Transverse colon (tissue), 4 donors: ENCODE measurements around the gene SSH3.
A peak's percentile ranks its signal among the peaks of the same experiment; 100 is the strongest.

Source experiments
- CTCF ChIP-seq, 5 experiments: fragments of 200-600 bp in 3 of 5; fragments of 450-650 bp in 2 of 5; sonication (generic) in 3 of 5; IDR thresholded peaks; 1 replicate in 2 of 5; 2 replicates in 3 of 5; pipeline ENCODE4 v1.5.1; 2016 to 2017; ENCODE audit warnings: antibody characterized with exemption in 5 of 5, inconsistent platforms in 3 of 5, mild to moderate bottlenecking in 2 of 5, moderate library complexity in 1 of 5
- EP300 ChIP-seq: sonication (generic); formaldehyde crosslinking; IDR thresholded peaks from one replicate; pipeline ENCODE4 v1.6.1; 2017; ENCODE audit warnings: antibody characterized with exemption, low read depth
- POLR2A ChIP-seq: fragments of 450-650 bp; IDR thresholded peaks from one replicate; pipeline ENCODE4 v1.6.1; 2016; ENCODE audit warnings: antibody characterized with exemption, mild to moderate bottlenecking, moderate library complexity
- POLR2AphosphoS5 ChIP-seq, 3 donors: sonication (generic); formaldehyde crosslinking; IDR thresholded peaks; one replicate each; pipeline ENCODE4 v1.6.1; 2016; ENCODE audit warnings: antibody characterized with exemption in 3 of 3

DNA sequence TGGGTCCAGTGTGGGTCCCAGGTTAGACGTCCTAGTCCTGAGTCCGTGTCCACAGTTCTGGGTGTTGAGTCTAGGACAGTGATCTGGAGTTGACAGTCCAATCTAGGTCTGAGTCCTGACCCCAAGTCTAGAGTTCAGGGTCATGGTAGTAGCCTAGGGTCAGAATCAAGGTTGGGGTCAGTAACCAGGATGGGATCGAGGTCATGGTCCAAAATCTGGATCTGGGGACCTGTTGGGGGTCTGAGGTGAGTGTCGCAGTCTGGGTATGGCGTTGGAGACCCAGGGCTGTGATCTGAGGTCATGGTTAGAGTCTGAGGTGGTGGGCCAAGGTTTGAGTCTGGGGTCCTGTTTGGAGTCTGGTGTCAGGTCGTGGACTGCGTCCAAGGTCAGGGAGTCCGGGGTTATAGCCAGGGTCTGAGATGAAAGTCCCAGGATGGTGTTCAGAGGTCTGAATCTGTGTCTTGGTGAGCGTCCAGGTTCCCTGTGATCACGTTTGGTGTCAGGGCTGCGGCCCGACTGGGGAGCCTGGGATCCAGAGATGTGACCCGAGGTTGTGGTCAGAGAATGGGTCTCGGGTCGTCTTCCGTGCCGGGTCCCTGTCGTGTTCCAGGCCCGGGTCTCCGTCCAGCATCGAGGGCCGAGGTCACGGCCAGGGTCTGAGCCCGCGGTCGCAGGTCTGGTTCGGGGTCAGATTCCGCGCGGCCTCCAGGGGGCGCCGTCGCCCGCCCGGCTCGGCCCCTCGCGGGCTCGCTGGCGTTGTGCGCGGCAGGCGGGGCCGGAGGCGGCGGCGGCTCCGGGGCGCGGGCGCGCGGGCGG is 37.5 kb upstream of the SSH3 start:
- no peak for TF ChIP-seq POLR2A
- TF ChIP-seq CTCF (IDR thresholded peaks at IDR 0.05): peak; percentile 67 to 86 (median 72)
- no peak for TF ChIP-seq POLR2AphosphoS5 (IDR thresholded peaks at IDR 0.05)
- TF ChIP-seq EP300: no peak
